K562 (cell line): Measurements from ENCODE around the gene DNAJB11. TPM values are rescaled to one million over a fixed set of nuclear protein-coding genes. Genes with fewer than 3 reads are reported as not detected.

Source experiments
- BRCA1 ChIP-seq, 2 experiments: fragments of 450-650 bp in 1 of 2; sonication (generic) in 1 of 2; formaldehyde crosslinking in 1 of 2; IDR thresholded peaks; 2 replicates each; pipeline versions ENCODE4 v1.5.0 to v1.6.1; 2017 to 2020; ENCODE audit warnings: mild to moderate bottlenecking in 1 of 2, missing genetic modification reagents in 1 of 2
- FOSL1 ChIP-seq: fragments of 200-800 bp; sonication (Bioruptor generic); conservative IDR thresholded peaks from 2 replicates; pipeline ENCODE4 v1.6.1; 2016; ENCODE audit warnings: missing genetic modification characterization, missing compliant biosample characterization
- HIVEP1 ChIP-seq: fragments of 250-450 bp; sonication (Bioruptor Pico); IDR thresholded peaks from 2 replicates; pipeline ENCODE4 v1.4.0; 2020; ENCODE audit warnings: mild to moderate bottlenecking
- KDM1A ChIP-seq, 2 experiments: fragments of 450-650 bp; IDR thresholded peaks; 2 replicates each; pipeline ENCODE4 v1.6.1; 2016; ENCODE audit warnings: mild to moderate bottlenecking in 2 of 2
- KLF1 ChIP-seq: fragments of 450-650 bp; IDR thresholded peaks from 2 replicates; pipeline ENCODE4 v1.6.1; 2016; ENCODE audit warnings: missing genetic modification characterization, missing compliant biosample characterization
- RAD51 ChIP-seq: fragments of 450-650 bp; IDR thresholded peaks from 2 replicates; pipeline ENCODE4 v1.7.1; 2016; ENCODE audit warnings: low read depth, mild to moderate bottlenecking, borderline replicate concordance
- RBM14 ChIP-seq: fragments of 200-400 bp; formaldehyde crosslinking; IDR thresholded peaks from 2 replicates; pipeline ENCODE4 v1.6.1; 2018; ENCODE audit warnings: low read depth, mild to moderate bottlenecking, low read length, moderate library complexity, borderline replicate concordance; ENCODE audit not compliant: insufficient read depth
- TFAM ChIP-seq: fragments of 250-450 bp; sonication (Bioruptor Pico); conservative IDR thresholded peaks from 2 replicates; pipeline ENCODE4 v1.5.0; 2021; ENCODE audit warnings: mild to moderate bottlenecking, moderate library complexity
- ZFPM2 ChIP-seq: fragments of 250-450 bp; sonication (Bioruptor Pico); IDR thresholded peaks from 2 replicates; pipeline ENCODE4 v1.5.1; 2022; ENCODE audit warnings: mild to moderate bottlenecking
- ZNF146 ChIP-seq: IDR thresholded peaks from one replicate; pipeline ENCODE4 v1.6.1; 2018; ENCODE audit warnings: missing compliant biosample characterization; ENCODE audit not compliant: unreplicated experiment
- ZNF239 ChIP-seq: fragments of 250-450 bp; sonication (Bioruptor Pico); IDR thresholded peaks from 2 replicates; pipeline ENCODE4 v1.4.0; 2020; ENCODE audit warnings: mild to moderate bottlenecking
- polyA plus RNA-seq, 8 experiments: library from polyadenylated mRNA; depleted of rRNA in 4 of 8; stranded (reverse) in 5 of 8; unstranded in 3 of 8; fragments of >200 nt; fragmentation: Nextera tagmentation in 2 of 8; fragmentation: Illumina TruSeq in 1 of 8; extraction: Ambion mirVana in 2 of 8; extraction: Trizol in 1 of 8; gene quantifications; 2 replicates each; pipeline versions ENCODE4 v1.2.1 to v1.2.3, GENCODE V29; 2011 to 2014; ENCODE audit warnings: inconsistent platforms in 1 of 8, missing spikeins in 1 of 8
- total RNA-seq, 7 experiments: library from RNA; depleted of rRNA in 6 of 7; stranded (reverse); fragments of >200 nt in 6 of 7; fragmentation: Illumina TruSeq in 2 of 7; extraction: Trizol in 2 of 7; gene quantifications; 2 replicates each; pipeline versions ENCODE4 v1.2.1 to v1.2.3, GENCODE V29; 2011 to 2021; ENCODE audit warnings: low replicate concordance in 1 of 7
- TF ChIP-seq, protein P1 (sequence below): fragments of 450-650 bp; IDR thresholded peaks from 2 replicates; pipeline ENCODE4 v1.6.1; 2016; ENCODE audit warnings: antibody characterized with exemption
- TF ChIP-seq, protein P2 (sequence below): fragments of 250-450 bp; sonication (Bioruptor Pico); IDR thresholded peaks from 2 replicates; pipeline ENCODE4 v1.8.0; 2022; ENCODE audit warnings: inconsistent platforms
- TF ChIP-seq, protein P3 (sequence below): fragments of 450-650 bp; IDR thresholded peaks from 2 replicates; pipeline ENCODE4 v1.7.0; 2016; ENCODE audit warnings: borderline replicate concordance
- TF ChIP-seq, protein P4 (sequence below): fragments of 250-450 bp; sonication (Bioruptor Pico); IDR thresholded peaks from 2 replicates; pipeline ENCODE4 v1.4.0; 2020
- TF ChIP-seq, protein P5 (sequence below): sonication (generic); formaldehyde crosslinking; IDR thresholded peaks from 2 replicates; pipeline ENCODE4 v1.9.0; 2022; ENCODE audit warnings: mild to moderate bottlenecking, missing genetic modification reagents

Gene DNAJB11
- total and polyA plus RNA-seq, 9 of the 15 experiments (the other 6 are each of a cell fraction or from before 2014, with no cell fraction given): 14.8 to 74.7 (median 63.8) TPM

DNA sequence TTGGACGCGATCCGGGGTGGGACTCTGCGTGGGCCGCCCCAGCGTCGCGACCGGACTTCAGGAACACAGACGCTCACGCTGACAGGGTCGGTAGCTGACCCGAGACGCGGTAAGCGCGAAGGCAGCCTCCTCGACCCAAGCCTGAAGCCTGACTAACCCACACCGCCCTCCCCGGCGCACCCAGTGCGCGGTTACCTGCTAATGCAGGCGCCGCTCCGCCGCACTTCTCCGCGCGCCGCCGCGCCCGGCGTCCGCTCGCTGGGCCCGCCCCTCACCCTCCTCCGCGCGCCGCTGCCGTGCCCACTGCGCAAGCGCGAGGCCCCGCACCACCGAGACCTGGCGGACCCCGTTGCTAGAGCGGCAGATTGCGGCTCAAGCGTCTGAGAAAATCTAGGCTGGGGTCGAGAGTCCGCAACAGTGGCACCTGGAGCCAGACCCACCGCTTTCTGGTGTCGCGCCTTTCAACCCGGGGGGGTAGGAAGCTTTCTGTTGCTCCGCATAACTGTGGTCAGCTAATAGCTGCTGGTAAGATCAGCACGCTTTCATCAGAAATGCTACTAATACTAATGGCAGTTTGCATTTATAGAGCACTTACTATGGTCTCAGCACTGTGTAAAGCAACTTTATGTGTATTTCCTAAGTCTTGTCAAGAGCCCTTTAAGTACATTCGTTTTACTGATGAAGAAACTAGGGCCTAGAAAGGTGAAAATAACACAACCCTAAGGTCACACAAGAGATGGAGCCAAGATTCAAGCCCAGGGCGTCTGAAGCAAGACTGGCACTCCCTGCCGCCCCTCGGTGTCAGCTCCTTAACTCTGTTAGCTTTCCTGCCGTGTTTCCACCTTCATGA lies 3.2 kb upstream of the DNAJB11 start, which contains the start of gene TBCCD1 (continued):
- no peak for TF ChIP-seq KLF1 (tag)
- no peak for TF ChIP-seq ZNF239
- TF ChIP-seq TFAM: no peak
- TF ChIP-seq RBM14: no peak
- TF ChIP-seq, protein P1, sequence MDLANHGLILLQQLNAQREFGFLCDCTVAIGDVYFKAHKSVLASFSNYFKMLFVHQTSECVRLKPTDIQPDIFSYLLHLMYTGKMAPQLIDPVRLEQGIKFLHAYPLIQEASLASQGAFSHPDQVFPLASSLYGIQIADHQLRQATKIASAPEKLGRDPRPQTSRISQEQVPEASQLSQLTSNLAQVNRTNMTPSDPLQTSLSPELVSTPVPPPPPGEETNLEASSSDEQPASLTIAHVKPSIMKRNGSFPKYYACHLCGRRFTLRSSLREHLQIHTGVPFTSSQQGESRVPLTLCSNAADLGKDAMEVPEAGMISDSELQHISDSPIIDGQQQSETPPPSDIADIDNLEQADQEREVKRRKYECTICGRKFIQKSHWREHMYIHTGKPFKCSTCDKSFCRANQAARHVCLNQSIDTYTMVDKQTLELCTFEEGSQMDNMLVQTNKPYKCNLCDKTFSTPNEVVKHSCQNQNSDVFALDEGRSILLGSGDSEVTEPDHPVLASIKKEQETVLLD: 0 out of 2 replicates have a peak, but pooled peaks have one; percentile 55
- TF ChIP-seq, protein P2, sequence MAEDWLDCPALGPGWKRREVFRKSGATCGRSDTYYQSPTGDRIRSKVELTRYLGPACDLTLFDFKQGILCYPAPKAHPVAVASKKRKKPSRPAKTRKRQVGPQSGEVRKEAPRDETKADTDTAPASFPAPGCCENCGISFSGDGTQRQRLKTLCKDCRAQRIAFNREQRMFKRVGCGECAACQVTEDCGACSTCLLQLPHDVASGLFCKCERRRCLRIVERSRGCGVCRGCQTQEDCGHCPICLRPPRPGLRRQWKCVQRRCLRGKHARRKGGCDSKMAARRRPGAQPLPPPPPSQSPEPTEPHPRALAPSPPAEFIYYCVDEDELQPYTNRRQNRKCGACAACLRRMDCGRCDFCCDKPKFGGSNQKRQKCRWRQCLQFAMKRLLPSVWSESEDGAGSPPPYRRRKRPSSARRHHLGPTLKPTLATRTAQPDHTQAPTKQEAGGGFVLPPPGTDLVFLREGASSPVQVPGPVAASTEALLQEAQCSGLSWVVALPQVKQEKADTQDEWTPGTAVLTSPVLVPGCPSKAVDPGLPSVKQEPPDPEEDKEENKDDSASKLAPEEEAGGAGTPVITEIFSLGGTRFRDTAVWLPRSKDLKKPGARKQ (CRISPR knock-in tag): no peak
- no peak for TF ChIP-seq ZNF146 (CRISPR knock-in tag)
- TF ChIP-seq HIVEP1: no peak
- TF ChIP-seq, protein P3, sequence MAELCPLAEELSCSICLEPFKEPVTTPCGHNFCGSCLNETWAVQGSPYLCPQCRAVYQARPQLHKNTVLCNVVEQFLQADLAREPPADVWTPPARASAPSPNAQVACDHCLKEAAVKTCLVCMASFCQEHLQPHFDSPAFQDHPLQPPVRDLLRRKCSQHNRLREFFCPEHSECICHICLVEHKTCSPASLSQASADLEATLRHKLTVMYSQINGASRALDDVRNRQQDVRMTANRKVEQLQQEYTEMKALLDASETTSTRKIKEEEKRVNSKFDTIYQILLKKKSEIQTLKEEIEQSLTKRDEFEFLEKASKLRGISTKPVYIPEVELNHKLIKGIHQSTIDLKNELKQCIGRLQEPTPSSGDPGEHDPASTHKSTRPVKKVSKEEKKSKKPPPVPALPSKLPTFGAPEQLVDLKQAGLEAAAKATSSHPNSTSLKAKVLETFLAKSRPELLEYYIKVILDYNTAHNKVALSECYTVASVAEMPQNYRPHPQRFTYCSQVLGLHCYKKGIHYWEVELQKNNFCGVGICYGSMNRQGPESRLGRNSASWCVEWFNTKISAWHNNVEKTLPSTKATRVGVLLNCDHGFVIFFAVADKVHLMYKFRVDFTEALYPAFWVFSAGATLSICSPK: no peak
- no peak for TF ChIP-seq BRCA1 (IDR thresholded peaks at IDR 0.05)
- TF ChIP-seq BRCA1 (CRISPR knock-in tag; IDR thresholded peaks at IDR 0.05): no peak
- TF ChIP-seq KDM1A (IDR thresholded peaks at IDR 0.05): no peak
- no peak for TF ChIP-seq RAD51
- TF ChIP-seq, protein P4, sequence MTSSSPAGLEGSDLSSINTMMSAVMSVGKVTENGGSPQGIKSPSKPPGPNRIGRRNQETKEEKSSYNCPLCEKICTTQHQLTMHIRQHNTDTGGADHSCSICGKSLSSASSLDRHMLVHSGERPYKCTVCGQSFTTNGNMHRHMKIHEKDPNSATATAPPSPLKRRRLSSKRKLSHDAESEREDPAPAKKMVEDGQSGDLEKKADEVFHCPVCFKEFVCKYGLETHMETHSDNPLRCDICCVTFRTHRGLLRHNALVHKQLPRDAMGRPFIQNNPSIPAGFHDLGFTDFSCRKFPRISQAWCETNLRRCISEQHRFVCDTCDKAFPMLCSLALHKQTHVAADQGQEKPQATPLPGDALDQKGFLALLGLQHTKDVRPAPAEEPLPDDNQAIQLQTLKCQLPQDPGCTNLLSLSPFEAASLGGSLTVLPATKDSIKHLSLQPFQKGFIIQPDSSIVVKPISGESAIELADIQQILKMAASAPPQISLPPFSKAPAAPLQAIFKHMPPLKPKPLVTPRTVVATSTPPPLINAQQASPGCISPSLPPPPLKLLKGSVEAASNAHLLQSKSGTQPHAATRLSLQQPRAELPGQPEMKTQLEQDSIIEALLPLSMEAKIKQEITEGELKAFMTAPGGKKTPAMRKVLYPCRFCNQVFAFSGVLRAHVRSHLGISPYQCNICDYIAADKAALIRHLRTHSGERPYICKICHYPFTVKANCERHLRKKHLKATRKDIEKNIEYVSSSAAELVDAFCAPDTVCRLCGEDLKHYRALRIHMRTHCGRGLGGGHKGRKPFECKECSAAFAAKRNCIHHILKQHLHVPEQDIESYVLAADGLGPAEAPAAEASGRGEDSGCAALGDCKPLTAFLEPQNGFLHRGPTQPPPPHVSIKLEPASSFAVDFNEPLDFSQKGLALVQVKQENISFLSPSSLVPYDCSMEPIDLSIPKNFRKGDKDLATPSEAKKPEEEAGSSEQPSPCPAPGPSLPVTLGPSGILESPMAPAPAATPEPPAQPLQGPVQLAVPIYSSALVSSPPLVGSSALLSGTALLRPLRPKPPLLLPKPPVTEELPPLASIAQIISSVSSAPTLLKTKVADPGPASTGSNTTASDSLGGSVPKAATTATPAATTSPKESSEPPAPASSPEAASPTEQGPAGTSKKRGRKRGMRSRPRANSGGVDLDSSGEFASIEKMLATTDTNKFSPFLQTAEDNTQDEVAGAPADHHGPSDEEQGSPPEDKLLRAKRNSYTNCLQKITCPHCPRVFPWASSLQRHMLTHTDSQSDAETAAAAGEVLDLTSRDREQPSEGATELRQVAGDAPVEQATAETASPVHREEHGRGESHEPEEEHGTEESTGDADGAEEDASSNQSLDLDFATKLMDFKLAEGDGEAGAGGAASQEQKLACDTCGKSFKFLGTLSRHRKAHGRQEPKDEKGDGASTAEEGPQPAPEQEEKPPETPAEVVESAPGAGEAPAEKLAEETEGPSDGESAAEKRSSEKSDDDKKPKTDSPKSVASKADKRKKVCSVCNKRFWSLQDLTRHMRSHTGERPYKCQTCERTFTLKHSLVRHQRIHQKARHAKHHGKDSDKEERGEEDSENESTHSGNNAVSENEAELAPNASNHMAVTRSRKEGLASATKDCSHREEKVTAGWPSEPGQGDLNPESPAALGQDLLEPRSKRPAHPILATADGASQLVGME (CRISPR knock-in tag): no peak
- peak; percentile 56; the same call in 1 of the 2 replicates for TF ChIP-seq FOSL1 (tag)
- TF ChIP-seq, protein P5, sequence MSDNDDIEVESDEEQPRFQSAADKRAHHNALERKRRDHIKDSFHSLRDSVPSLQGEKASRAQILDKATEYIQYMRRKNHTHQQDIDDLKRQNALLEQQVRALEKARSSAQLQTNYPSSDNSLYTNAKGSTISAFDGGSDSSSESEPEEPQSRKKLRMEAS (CRISPR knock-in tag): peak; percentile 56
- TF ChIP-seq ZFPM2 (CRISPR knock-in tag): no peak
